PC-3 (cell line): ENCODE data around the gene NLRC4. TPM values are rescaled to one million over a fixed set of nuclear protein-coding genes. Genes with fewer than 3 reads are reported as not detected.

Experiments
- ATAC-seq: fragments of 200-7000 bp; cut with Tn5 transposase; 2 replicates; pipeline ENCODE4 v1.9.1; 2020; ENCODE audit warnings: mild to moderate bottlenecking, moderate library complexity
- BruUV-seq: library from RNA; stranded (reverse); fragments of 400-500 nt; replicated peaks from 2 replicates; lab custom pipeline; 2021; lab: Mats Ljungman, UMichigan
- CTCF ChIA-PET: fragments of 300-600 bp; sonication (Branson Sonifier 250); formaldehyde crosslinking; loops from one replicate; lab custom pipeline; 2022; ENCODE audit warnings: antibody characterized with exemption; lab: Charles Lee
- POLR2A ChIA-PET: fragments of 300-600 bp; sonication (Branson Sonifier 250); formaldehyde crosslinking; loops from one replicate; lab custom pipeline; 2022; ENCODE audit warnings: antibody characterized with exemption; ENCODE audit not compliant: unreplicated experiment; lab: Charles Lee
- DNase-seq: peaks from one replicate; pipeline ENCODE4 v3.0.0-alpha.2; 2015
- H2AFZ ChIP-seq: fragments of 300-600 bp; sonication (generic); 2 replicates; pipeline ENCODE4 v1.6.0; 2016; ENCODE audit warnings: antibody characterized with exemption, low read length
- H3F3A ChIP-seq: fragments of 300-600 bp; sonication (generic); one replicate; pipeline ENCODE4 v1.6.0; 2017; ENCODE audit warnings: antibody characterized with exemption, low read length, control low read depth, mild to moderate bottlenecking; ENCODE audit not compliant: unreplicated experiment
- H3K27ac ChIP-seq: fragments of 300-600 bp; sonication (generic); 2 replicates; pipeline ENCODE4 v1.5.1; 2016; ENCODE audit warnings: mild to moderate bottlenecking, low read length
- H3K27me3 ChIP-seq: fragments of 300-600 bp; sonication (generic); 2 replicates; pipeline ENCODE4 v1.6.1; 2016; ENCODE audit warnings: low read length, mixed read lengths
- H3K36me3 ChIP-seq: fragments of 300-600 bp; sonication (generic); 2 replicates; pipeline ENCODE4 v1.6.1; 2016; ENCODE audit warnings: low read depth, mixed run types, low read length, mixed read lengths
- H3K4me1 ChIP-seq: fragments of 300-600 bp; sonication (generic); 2 replicates; pipeline ENCODE4 v1.5.1; 2016; ENCODE audit warnings: low read length; ENCODE audit not compliant: insufficient read depth
- H3K4me2 ChIP-seq: fragments of 300-600 bp; sonication (generic); 2 replicates; pipeline ENCODE4 v1.6.0; 2016; ENCODE audit warnings: low read length
- H3K4me3 ChIP-seq: fragments of 300-600 bp; sonication (generic); 2 replicates; pipeline ENCODE4 v1.5.1; 2016; ENCODE audit warnings: mild to moderate bottlenecking, low read length, mixed read lengths
- H3K79me2 ChIP-seq: fragments of 300-600 bp; sonication (generic); 2 replicates; pipeline ENCODE4 v1.6.1; 2017; ENCODE audit warnings: low read length, mixed read lengths
- H3K9ac ChIP-seq: fragments of 300-600 bp; sonication (generic); 2 replicates; pipeline ENCODE4 v1.6.0; 2016; ENCODE audit warnings: mild to moderate bottlenecking, low read length
- H3K9me2 ChIP-seq: fragments of 300-600 bp; sonication (generic); replicated peaks from 2 replicates; pipeline ENCODE4 v1.6.1; 2016; ENCODE audit warnings: mixed run types, low read length, mixed read lengths
- H3K9me3 ChIP-seq: fragments of 300-600 bp; sonication (generic); 2 replicates; pipeline ENCODE4 v1.6.1; 2016; ENCODE audit warnings: low read length, mixed read lengths
- H4K20me1 ChIP-seq: fragments of 300-600 bp; sonication (generic); 2 replicates; pipeline ENCODE4 v1.6.1; 2016; ENCODE audit warnings: low read length, mixed read lengths
- CTCF ChIP-seq: fragments of 300-600 bp; sonication (generic); conservative IDR thresholded peaks from 2 replicates; pipeline ENCODE4 v1.5.1; 2017; ENCODE audit warnings: antibody characterized with exemption, low read depth, mild to moderate bottlenecking, low read length
- EZH2 ChIP-seq: fragments of 300-600 bp; sonication (generic); IDR thresholded peaks from one replicate; pipeline ENCODE4 v1.6.1; 2017; ENCODE audit warnings: antibody characterized with exemption, mild to moderate bottlenecking, low read length; ENCODE audit not compliant: unreplicated experiment
- EZH2phosphoT487 ChIP-seq: fragments of 300-600 bp; sonication (generic); IDR thresholded peaks from 2 replicates; pipeline ENCODE4 v1.6.1; 2018; ENCODE audit warnings: mild to moderate bottlenecking, antibody characterized with exemption, low read length, borderline replicate concordance
- intact Hi-C: fragments of 100-400 bp; cut with micrococcal nuclease; formaldehyde crosslinking; loops from 2 replicates; pipeline ENCODE4 v1.9.0; 2023
- total RNA-seq: library from RNA; depleted of rRNA; stranded (reverse); fragments of >200 nt; gene quantifications from 2 replicates; pipeline ENCODE4 v1.2.3, GENCODE V29; 2014

NLRC4 gene
- total RNA-seq, 1 experiment from 2014 or later: not detected

DNA sequence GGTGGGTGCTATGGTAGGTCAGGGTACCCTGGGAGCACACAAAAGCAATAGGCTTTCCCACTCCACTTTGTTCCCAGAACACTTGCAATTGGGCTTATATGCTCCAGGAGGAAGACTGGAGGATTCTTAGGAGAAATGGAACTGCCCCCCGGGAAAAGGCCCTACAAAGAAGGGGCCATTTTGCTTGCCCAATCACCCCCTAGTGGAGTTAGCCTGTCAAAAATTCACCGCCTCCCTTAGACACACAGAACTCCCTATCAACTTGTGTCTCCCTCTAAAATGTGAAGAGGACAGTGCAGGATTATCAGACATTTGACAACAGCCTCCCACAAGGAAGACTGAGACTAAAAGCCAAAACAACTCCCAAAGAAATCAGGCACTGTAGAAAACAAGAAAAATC lies 36.5 kb downstream of the NLRC4 start:
- Histone ChIP-seq H3K36me3 (peaks cover 6% of the 10 kb centered on the region; the same call in 1 of the 2 replicates), H4K20me1 (no peaks in the 10 kb centered on the region), H3K4me1 (peaks cover 11% of the 10 kb centered on the region), H3K9me3 (no peaks in the 10 kb centered on the region), H3K9me2 (no peaks in the 10 kb centered on the region), H2AFZ (no peak overlapping the region), H3K79me2 (no peaks in the 10 kb centered on the region), H3K4me3 (no peak overlapping the region), H3K9ac (no peak overlapping the region), H3K27me3 (no peaks in the 10 kb centered on the region), H3K27ac (no peak overlapping the region), H3F3A (no peaks in the 10 kb centered on the region), H3K4me2 (no peak overlapping the region)
- TF ChIP-seq CTCF (no peak), EZH2 (no peak), EZH2phosphoT487 (no peak)
- CTCF ChIA-PET: no interaction called here
- POLR2A ChIA-PET: no interaction called here
- intact Hi-C loops: no loop called here
- no TSS peak for BruUV-seq
- no peak for DNase-seq
- no peak for ATAC-seq

- Histone ChIP-seq H3K9me3 (no peaks in the 10 kb centered on the region), H4K20me1 (no peaks in the 10 kb centered on the region), H2AFZ (no peak overlapping the region), H3F3A (no peaks in the 10 kb centered on the region), H3K9me2 (no peaks in the 10 kb centered on the region), H3K4me3 (no peak overlapping the region), H3K9ac (no peak overlapping the region), H3K4me1 (peaks cover 10% of the 10 kb centered on the region), H3K27me3 (no peaks in the 10 kb centered on the region), H3K36me3 (peaks cover 13% of the 10 kb centered on the region), H3K4me2 (no peak overlapping the region), H3K27ac (no peak overlapping the region), H3K79me2 (no peaks in the 10 kb centered on the region)
- TF ChIP-seq CTCF (no peak), EZH2 (no peak), EZH2phosphoT487 (no peak)
- no TSS peak for BruUV-seq
- POLR2A ChIA-PET: no interaction called here
- ATAC-seq: no peak
- DNase-seq: no peak
- intact Hi-C loops: no loop called here
- CTCF ChIA-PET: no interaction called here
Measured at GRCh38 chr2:32227492-32227891, 37.2 kb downstream of the NLRC4 start.

DNA sequence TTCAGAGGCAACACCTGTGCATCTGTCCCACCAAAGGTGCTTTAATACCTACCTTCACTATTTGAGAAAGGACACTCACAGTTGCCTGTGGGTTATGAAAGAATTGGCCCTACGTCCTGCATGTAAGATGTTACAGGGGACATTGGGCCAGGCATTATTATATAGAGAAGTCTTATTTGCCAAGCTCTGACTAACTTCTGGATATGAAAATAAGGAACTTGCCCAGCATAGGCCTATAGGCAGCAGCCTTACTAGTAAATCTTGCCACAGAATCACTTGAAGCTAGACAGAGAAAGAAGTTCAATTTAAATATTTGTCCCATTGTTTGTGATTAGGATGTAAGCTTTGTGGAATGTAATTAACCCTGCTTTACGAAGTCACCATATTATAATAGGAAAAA lies 41.7 kb downstream of the NLRC4 start:
- Histone ChIP-seq H4K20me1 (no peaks in the 10 kb centered on the region), H3K27ac (no peak overlapping the region), H3K9me2 (no peaks in the 10 kb centered on the region), H3K9ac (no peak overlapping the region), H3K36me3 (peaks cover 26% of the 10 kb centered on the region), H2AFZ (no peak overlapping the region), H3K27me3 (no peaks in the 10 kb centered on the region), H3K9me3 (no peaks in the 10 kb centered on the region), H3K4me2 (no peak overlapping the region), H3K79me2 (no peaks in the 10 kb centered on the region), H3K4me1 (no peaks in the 10 kb centered on the region), H3F3A (no peaks in the 10 kb centered on the region), H3K4me3 (no peak overlapping the region)
- BruUV-seq: no TSS peak
- TF ChIP-seq EZH2 (no peak), CTCF (no peak), EZH2phosphoT487 (no peak)
- ATAC-seq (no peak), DNase-seq (no peak)
- ChIA-PET CTCF (no interaction called here), POLR2A (no interaction called here)
- intact Hi-C loops: no loop called here
